ENCODE results near the gene ZIC4. TPM values are rescaled to one million over a fixed set of nuclear protein-coding genes. Genes with fewer than 3 reads are reported as not detected.

Gene ZIC4
- total and polyA plus RNA-seq, 3 experiments from 2014 or later, result not detected

DNA sequence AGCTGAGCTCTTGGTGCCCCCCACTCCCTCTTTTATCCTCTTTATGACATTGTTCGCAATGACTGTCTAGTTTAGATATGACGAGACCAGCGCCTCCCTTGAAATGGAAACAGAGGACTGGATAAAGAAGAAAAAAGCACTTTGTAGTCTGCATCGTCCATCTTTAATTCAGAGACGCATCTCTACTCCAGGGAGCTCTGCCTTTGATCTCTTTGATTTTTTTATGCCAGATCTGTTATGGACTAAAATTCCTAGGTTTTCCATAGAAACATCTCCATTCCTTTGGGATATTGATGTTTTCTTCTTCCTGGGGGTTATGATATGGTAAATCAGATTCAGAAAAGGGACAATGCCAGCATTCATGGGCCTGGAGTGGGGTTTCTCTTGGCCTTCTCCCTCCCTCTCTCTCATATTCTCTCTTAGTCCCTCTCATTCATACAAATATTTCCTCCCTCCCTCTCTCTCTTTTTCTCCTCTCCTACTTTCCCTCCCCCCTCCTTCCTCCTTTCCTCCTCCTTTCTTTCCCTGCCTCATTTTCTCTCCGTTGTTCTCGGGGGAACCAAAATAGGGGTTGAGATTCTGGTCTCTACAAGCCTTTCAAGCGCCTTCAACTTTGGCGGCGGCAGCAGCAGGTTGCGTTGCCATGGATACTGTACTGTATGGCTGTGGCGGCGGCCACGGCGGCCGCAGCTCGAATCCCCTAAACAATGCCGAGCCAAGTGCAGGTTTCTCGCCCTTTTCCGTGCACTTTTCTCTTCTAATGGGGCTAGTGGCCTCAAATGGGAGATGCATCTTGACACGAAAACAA is 45.5 kb downstream of the ZIC4 start:
- CTCF ChIA-PET, result no interaction called here
- POLR2A ChIA-PET, result no interaction called here
- Mint-ChIP-seq H3K36me3 (peaks cover 0 to 5% (median 0%) of the 10 kb centered on the region in 3 donors), H3K9me3 (peaks cover 5 to 28% (median 15%) of the 10 kb centered on the region in 5 donors), H3K27me3 (peaks cover 54 to 66% of the 10 kb centered on the region in 2 donors), H3K4me3 (no peak overlapping the region), H3K27ac (no peak overlapping the region), H3K4me1 (no peaks in the 10 kb centered on the region)
- Histone ChIP-seq H3K4me3 (ENCODE audit: low read length) (no peak overlapping the region), H3K9me3 (ENCODE audit: low read length) (no peaks in the 10 kb centered on the region), H3K36me3 (ENCODE audit: insufficient read depth, low read length) (no peaks in the 10 kb centered on the region), H3K27ac (ENCODE audit: low read depth, low read length) (no peak overlapping the region), H3K4me1 (ENCODE audit: insufficient read depth, low read length) (no peaks in the 10 kb centered on the region), H3K27me3 (ENCODE audit: insufficient read depth, low read length, poor library complexity, severe bottlenecking) (peaks cover 12% of the 10 kb centered on the region)
- no peak for DNase-seq

GRCh38 chr3:147360051-147360439 is 46.3 kb downstream of the ZIC4 start:
- DNase-seq, result no peak
- ChIA-PET POLR2A (interaction anchor here (0.6 kb wide), 1 partner anchor 10 kb away, joined by 4 read pairs; no protein-coding TSS in a partner anchor), CTCF (no interaction called here)
- Mint-ChIP-seq H3K9me3 (peaks cover 5 to 32% (median 18%) of the 10 kb centered on the region in 5 donors), H3K27ac (no peak overlapping the region), H3K4me3 (no peak overlapping the region), H3K27me3 (peaks cover 53 to 69% of the 10 kb centered on the region in 2 donors), H3K4me1 (no peaks in the 10 kb centered on the region), H3K36me3 (peaks cover 0 to 5% (median 0%) of the 10 kb centered on the region in 3 donors)
- peaks cover 12% of the 10 kb centered on the region for H3K27me3 ChIP-seq (ENCODE audit: insufficient read depth, low read length, poor library complexity, severe bottlenecking)
- H3K9me3 ChIP-seq (ENCODE audit: low read length), result no peaks in the 10 kb centered on the region
- no peaks in the 10 kb centered on the region for H3K4me1 ChIP-seq (ENCODE audit: insufficient read depth, low read length)
- H3K4me3 ChIP-seq (ENCODE audit: low read length), result no peak overlapping the region
- H3K36me3 ChIP-seq (ENCODE audit: insufficient read depth, low read length), result no peaks in the 10 kb centered on the region
- H3K27ac ChIP-seq (ENCODE audit: low read depth, low read length), result no peak overlapping the region

GRCh38 chr3:147359177-147360050 is 46.9 kb downstream of the ZIC4 start:
- POLR2A ChIA-PET, result interaction anchor here (0.6 kb wide), 1 partner anchor 11 kb away, joined by 4 read pairs; no protein-coding TSS in a partner anchor
- Histone ChIP-seq H3K4me3 (ENCODE audit: low read length) (no peak overlapping the region), H3K4me1 (ENCODE audit: insufficient read depth, low read length) (no peaks in the 10 kb centered on the region), H3K36me3 (ENCODE audit: insufficient read depth, low read length) (no peaks in the 10 kb centered on the region), H3K27ac (ENCODE audit: low read depth, low read length) (no peak overlapping the region), H3K27me3 (ENCODE audit: insufficient read depth, low read length, poor library complexity, severe bottlenecking) (peaks cover 12% of the 10 kb centered on the region), H3K9me3 (ENCODE audit: low read length) (no peaks in the 10 kb centered on the region)
- no peak overlapping the region for H3K27ac Mint-ChIP-seq
- CTCF ChIA-PET, result no interaction called here
- H3K36me3 Mint-ChIP-seq, result peaks cover 0 to 5% (median 0%) of the 10 kb centered on the region in 3 donors
- H3K4me3 Mint-ChIP-seq, result no peak overlapping the region
- peaks cover 55 to 68% of the 10 kb centered on the region in 2 donors for H3K27me3 Mint-ChIP-seq
- peaks cover 5 to 33% (median 21%) of the 10 kb centered on the region in 5 donors for H3K9me3 Mint-ChIP-seq
- no peak for DNase-seq
- H3K4me1 Mint-ChIP-seq, result no peaks in the 10 kb centered on the region

DNA sequence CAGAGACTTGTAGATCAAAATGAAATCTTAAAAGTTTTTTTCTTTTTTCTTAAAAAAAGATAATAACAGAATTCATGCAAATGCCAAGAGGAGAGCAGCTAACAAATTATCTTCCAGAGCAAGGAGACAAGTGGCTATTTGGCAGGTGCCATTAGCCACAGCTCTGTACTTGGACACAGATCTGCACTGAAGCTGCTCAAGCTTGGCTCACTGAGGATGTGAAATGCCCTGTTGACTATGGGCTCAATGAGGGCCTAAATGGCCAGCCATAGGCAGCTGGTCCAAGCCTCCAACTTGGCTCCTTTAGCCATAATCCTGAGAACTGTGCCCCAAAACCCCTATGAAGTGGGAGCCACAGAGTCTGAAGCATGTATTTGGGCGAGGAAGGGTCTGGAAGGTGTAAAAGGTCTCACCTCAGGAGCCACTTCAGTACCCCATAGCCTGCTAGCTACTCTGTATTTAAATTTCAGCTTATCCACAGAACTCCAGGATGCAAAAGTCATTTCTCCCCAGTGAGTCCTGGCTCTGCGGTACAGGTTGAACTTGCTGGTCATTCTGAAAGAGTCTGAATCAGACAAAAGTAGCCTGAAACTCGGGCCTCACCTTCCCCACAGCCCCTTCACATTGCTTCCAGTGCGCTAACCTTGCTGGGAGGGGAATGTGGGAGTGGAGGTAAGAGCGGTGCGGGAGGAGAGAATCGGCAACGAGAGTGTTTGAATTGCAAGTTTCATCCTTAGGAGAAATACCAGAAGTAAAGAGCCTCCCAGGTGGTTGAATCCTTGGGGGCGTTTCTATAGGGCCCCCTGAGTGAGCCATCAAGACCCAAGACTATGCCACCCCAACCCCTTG is 48.0 kb downstream of the ZIC4 start:
- H3K36me3 Mint-ChIP-seq, result peaks cover 0 to 2% (median 0%) of the 10 kb centered on the region in 3 donors
- ChIA-PET POLR2A (no interaction called here), CTCF (no interaction called here)
- no peak for DNase-seq
- Histone ChIP-seq H3K4me1 (ENCODE audit: insufficient read depth, low read length) (no peaks in the 10 kb centered on the region), H3K9me3 (ENCODE audit: low read length) (no peaks in the 10 kb centered on the region), H3K27me3 (ENCODE audit: insufficient read depth, low read length, poor library complexity, severe bottlenecking) (peaks cover 12% of the 10 kb centered on the region), H3K4me3 (ENCODE audit: low read length) (no peak overlapping the region), H3K27ac (ENCODE audit: low read depth, low read length) (no peak overlapping the region), H3K36me3 (ENCODE audit: insufficient read depth, low read length) (no peaks in the 10 kb centered on the region)
- peaks cover 5 to 37% (median 23%) of the 10 kb centered on the region in 5 donors for H3K9me3 Mint-ChIP-seq
- no peak overlapping the region for H3K4me3 Mint-ChIP-seq
- no peaks in the 10 kb centered on the region for H3K4me1 Mint-ChIP-seq
- peak overlapping the region in 1 of 8 donors; percentile 60 for H3K27ac Mint-ChIP-seq
- peaks cover 61 to 73% of the 10 kb centered on the region in 2 donors for H3K27me3 Mint-ChIP-seq

DNA sequence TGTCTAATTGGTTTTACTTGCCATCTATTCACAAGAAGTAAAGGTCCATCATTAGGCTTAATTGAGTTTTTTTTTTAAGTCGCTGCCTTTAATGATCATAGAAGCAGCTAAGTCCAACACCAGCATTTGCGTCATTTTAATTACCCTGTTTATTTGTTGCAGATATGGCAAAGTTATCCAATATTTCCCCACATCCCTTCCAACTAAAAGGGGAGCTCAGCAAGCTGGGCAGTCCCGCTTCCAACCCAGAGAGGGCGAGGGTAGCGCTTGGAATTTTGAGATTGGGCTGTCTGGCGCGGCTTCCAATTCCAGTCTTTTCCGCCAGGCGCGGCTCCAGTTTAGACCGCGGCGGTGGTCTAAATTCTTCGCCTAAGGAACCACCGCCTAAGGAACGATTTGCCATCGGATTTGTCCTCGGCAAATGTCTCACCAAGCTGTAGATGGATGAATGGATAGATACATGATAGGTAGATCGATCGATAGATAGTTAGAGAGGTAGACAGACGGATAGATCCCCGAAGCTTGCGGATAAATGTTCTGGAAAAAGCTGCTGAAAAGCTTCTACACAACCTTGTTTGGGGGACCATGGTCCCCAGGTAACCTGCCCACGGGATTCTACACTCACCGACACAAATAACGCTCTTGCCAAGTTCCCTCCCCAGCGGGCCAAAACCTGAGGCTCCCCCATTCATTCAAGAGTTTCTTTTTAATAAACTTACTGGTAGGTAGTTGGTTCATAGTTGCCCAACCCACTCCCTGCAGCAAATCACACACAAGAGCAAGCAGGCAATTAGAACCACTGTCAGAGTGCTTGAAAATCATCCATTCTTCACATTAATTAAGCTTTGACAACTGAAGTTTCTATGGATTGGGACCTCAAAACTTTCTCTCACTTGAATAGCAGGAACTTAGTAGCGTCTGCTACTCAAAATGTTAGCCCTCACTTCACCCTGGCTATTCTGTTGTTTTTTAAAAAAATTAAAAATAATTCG is 49.1 kb downstream of the ZIC4 start:
- CTCF ChIA-PET, result no interaction called here
- Histone ChIP-seq H3K27ac (ENCODE audit: low read depth, low read length) (no peak overlapping the region), H3K9me3 (ENCODE audit: low read length) (no peaks in the 10 kb centered on the region), H3K27me3 (ENCODE audit: insufficient read depth, low read length, poor library complexity, severe bottlenecking) (peaks cover 12% of the 10 kb centered on the region), H3K4me1 (ENCODE audit: insufficient read depth, low read length) (no peaks in the 10 kb centered on the region), H3K36me3 (ENCODE audit: insufficient read depth, low read length) (no peaks in the 10 kb centered on the region), H3K4me3 (ENCODE audit: low read length) (no peak overlapping the region)
- Mint-ChIP-seq H3K36me3 (peaks cover 0 to 2% (median 0%) of the 10 kb centered on the region in 3 donors), H3K4me1 (no peaks in the 10 kb centered on the region), H3K27me3 (peaks cover 61 to 76% of the 10 kb centered on the region in 2 donors), H3K4me3 (no peak overlapping the region), H3K27ac (no peak overlapping the region), H3K9me3 (peaks cover 5 to 37% (median 23%) of the 10 kb centered on the region in 5 donors)
- POLR2A ChIA-PET, result no interaction called here
- DNase-seq, result no peak

GRCh38 chr3:147356145-147356908 is 50.0 kb downstream of the ZIC4 start:
- ChIA-PET CTCF (interaction anchor here (0.9 kb wide), 1 partner anchor 67 kb away, joined by 3 read pairs; no protein-coding TSS in a partner anchor), POLR2A (no interaction called here)
- Histone ChIP-seq H3K36me3 (ENCODE audit: insufficient read depth, low read length) (no peaks in the 10 kb centered on the region), H3K4me3 (ENCODE audit: low read length) (no peak overlapping the region), H3K4me1 (ENCODE audit: insufficient read depth, low read length) (no peaks in the 10 kb centered on the region), H3K9me3 (ENCODE audit: low read length) (no peaks in the 10 kb centered on the region), H3K27ac (ENCODE audit: low read depth, low read length) (no peak overlapping the region), H3K27me3 (ENCODE audit: insufficient read depth, low read length, poor library complexity, severe bottlenecking) (peaks cover 12% of the 10 kb centered on the region)
- H3K36me3 Mint-ChIP-seq, result peaks cover 0 to 2% (median 0%) of the 10 kb centered on the region in 3 donors
- no peaks in the 10 kb centered on the region for H3K4me1 Mint-ChIP-seq
- DNase-seq, result no peak
- H3K9me3 Mint-ChIP-seq, result peaks cover 5 to 37% (median 21%) of the 10 kb centered on the region in 5 donors
- H3K27ac Mint-ChIP-seq, result no peak overlapping the region
- H3K4me3 Mint-ChIP-seq, result no peak overlapping the region
- H3K27me3 Mint-ChIP-seq, result peaks cover 63 to 69% of the 10 kb centered on the region in 2 donors
